SH-SY5Y (cell line): Measurements from ENCODE around the gene MYCBPAP.

Source experiments
- GATA2 ChIP-seq: IDR thresholded peaks from 2 replicates; pipeline ENCODE4 v1.6.1; 2011; ENCODE audit warnings: mild to moderate bottlenecking, low read depth, low read length
- GATA3 ChIP-seq: IDR thresholded peaks from 2 replicates; pipeline ENCODE4 v1.6.1; 2011; ENCODE audit warnings: low read depth, mild to moderate bottlenecking, low read length, moderate library complexity

MYCBPAP gene, protein sequence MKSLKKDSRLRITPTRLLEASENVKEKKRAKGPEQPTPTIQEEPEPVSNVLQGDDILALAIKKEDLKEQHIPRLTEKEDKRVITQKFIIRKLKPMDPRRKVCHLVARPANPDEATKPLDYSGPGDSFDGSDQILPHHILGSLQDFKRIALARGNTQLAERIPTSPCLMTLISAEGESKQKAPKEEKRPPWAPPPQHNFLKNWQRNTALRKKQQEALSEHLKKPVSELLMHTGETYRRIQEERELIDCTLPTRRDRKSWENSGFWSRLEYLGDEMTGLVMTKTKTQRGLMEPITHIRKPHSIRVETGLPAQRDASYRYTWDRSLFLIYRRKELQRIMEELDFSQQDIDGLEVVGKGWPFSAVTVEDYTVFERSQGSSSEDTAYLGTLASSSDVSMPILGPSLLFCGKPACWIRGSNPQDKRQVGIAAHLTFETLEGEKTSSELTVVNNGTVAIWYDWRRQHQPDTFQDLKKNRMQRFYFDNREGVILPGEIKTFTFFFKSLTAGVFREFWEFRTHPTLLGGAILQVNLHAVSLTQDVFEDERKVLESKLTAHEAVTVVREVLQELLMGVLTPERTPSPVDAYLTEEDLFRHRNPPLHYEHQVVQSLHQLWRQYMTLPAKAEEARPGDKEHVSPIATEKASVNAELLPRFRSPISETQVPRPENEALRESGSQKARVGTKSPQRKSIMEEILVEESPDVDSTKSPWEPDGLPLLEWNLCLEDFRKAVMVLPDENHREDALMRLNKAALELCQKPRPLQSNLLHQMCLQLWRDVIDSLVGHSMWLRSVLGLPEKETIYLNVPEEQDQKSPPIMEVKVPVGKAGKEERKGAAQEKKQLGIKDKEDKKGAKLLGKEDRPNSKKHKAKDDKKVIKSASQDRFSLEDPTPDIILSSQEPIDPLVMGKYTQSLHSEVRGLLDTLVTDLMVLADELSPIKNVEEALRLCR

DNA sequence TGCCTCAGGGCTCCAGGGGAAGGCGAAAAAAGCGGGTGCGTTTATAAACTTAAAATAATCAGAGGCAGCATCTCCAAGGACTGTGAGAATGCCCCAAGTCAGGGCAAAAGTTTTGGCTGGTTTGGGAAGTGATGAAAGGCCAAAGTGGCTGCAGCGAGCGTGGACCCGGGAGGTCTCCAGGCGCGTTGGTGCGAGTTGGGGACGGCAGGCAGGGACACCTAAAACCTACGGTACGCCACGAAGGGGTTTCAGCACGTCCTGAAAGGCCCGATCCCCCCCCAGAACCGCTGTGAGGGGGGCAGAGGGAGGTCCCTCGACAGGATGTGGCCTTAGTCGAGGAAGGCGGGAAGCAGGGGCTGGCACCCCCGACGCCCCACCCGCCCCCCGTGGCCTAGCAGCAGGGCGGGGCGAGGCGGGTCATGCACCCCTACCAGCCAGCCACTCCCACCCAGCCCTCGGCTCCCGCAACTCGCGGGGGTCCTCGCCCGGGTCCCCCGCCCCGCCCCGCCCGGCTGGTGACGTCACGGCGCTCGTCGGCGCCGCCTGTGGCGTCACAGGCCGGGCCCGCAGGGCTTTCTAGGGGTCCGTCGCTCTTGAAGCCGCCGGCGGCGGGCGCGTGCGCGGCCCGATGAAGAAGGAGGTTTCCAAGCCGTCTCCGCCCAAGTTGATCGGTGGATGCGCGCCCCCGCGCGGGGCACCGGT lies at the start of gene MYCBPAP:
Gene MYCBPAP, plus strand, starts transcription at position 569 of the 702 bp plus-strand sequence. CDS start 236 bp downstream, outside the sequence.
- TF ChIP-seq GATA3 (no peak), GATA2 (no peak)

DNA sequence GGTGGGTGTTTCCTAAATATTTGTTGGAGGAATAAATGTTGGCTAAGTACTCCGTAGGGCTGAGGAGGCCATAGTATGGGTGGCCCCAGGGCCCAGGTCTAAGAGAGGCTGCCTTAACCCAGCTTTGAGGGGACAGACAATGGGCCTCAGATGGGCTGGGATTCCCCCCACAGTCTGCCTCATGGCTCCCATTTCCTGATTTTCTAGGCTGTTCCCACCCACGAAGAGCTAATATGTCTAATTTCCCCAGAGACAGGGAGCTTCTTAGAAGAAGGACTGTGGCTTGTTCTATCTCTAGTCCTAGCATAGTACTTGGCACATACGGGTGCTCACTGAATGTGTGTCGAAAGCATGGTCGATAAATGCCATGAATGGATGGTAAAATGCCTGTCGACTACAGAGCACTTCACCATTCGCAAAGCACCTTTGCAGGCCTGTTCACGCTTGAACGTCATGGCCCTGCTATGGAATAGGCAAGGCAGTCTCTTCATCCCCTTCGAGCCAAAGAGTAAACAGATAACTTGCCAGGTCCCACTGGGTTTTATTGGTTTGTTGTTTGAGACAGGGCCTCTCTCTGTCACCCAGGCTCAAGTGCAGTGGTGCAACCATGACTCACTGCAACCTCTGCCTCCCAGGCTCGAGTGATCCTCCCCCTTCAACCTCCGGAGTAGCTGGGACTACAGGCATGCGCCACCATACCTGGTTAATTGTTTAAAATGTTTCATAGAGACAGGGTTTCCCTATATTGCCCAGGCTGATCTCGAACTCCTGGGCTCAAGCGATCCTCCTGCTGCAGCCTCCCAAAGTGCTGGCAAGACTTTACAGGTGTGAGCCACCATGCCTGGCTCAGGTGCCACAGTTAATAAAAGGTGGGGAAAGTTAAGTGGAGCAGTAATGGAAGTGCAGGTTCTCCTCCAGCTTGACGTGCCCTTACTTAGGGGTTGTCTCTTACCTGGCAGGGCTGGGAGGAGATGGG lies 49.2 kb upstream of the MYCBPAP start:
- TF ChIP-seq GATA2 (no peak), GATA3 (no peak)

DNA sequence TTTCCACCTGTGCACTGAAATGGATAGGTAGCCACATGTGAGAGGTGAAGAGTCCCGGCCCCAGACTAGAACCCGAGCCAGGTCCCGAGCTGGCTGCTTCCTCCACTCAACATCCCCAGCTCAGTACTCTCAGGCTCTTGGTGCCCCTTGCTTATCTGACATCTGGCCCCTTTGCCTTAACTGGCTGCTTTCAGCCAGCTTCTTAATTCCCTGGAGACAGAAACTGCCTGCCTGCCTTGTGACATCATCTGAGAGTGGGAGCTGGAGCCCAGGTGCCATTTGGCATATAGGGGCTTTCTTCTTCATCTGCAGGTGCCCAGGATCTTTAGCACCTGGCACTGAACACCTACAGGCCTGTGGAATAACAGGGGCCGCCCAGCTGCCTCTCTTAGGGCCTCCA lies 48.5 kb upstream of the MYCBPAP start:
- TF ChIP-seq GATA2 (no peak), GATA3 (no peak)

DNA sequence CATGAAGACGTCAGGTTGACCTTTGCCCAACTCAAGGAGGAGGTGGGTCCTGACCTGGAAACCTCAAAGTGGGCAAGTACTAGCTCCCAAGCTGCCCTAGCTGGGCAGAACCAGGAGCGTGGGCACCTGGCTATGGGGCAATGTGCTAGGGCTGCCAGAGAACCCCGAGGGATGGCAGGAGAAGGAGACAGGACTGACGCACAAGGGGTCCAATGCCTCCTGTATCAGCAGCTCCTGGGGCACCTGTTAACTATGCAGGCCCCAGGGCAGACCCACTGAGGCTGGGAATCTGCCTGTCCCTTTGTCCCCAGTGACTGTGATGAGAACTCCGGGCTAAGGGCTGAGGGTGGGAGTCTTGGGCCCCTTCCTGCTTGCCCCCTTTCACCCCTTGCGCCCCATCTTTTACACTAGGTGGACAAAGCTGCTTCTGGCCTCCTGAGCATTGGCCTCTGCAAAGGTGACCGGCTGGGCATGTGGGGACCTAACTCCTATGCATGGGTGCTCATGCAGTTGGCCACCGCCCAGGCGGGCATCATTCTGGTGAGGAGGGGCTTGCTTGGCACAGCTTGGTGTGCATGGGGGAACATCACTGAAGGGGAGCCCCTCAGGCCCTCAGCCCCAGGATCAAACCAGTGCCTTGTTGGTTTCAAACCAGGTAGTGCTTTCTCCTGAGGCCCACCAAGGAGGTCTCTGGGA lies 47.3 kb upstream of the MYCBPAP start:
- TF ChIP-seq GATA2 (no peak), GATA3 (no peak)

DNA sequence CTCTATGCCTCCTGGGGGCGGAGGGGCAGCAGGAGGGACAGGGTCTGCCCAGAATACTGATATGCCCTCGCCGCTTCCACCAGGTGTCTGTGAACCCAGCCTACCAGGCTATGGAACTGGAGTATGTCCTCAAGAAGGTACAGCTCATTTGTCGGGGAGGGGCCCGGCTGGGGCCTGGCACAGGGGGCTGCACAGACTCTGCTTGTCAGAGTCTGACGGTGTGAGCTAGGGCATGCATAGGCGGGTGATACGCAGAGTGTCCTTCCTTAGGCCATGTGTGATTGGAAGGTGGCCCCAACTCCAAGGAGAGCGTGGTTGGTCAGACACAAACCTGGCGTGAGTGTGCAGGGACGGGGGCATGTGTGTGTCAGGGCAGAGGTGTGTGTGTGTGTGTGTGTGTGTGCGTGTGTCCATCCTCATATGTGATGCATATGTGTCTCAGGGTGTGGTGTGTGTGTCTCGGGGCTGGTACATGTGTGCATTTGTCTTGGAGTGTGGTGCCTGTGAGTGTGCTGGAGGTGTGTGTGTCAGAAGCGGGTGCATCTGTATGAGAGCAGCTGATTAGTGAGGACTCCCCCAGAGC lies 46.6 kb upstream of the MYCBPAP start:
- TF ChIP-seq GATA3 (no peak), GATA2 (no peak)

DNA sequence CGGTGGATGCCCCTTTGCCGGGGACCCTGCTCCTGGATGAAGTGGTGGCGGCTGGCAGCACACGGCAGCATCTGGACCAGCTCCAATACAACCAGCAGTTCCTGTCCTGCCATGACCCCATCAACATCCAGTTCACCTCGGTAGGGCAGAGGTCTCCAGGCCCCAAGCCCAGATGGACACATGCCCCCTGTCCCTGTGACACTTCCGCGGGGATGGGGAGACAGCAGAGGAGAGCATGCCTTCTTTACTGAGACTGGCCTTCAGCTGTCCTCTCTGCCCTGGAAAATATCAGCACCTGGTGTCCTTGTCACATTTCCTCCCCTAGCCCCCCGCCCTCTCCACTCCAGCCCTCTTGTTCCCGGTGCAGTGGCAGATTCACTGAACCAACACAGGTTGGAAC lies 45.8 kb upstream of the MYCBPAP start:
- no peak for TF ChIP-seq GATA2

DNA sequence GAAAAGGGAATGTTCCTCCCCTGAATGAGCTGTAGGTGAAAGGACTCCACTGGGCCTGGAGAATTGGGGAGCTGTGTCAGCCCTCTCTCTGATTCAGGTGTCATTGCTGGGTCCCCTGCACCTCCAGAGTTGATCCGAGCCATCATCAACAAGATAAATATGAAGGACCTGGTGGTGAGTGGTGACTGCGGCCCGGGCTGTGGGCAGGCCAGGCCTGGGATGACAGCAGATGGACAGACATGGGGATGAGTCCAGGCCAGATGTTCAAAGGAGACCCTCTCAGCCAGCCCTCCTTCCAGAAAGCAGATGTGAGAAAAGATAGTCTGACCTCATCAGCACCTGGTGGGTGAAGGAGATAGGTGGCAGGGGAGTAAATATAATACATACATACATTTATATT lies 44.1 kb upstream of the MYCBPAP start:
- no peak for TF ChIP-seq GATA2
- TF ChIP-seq GATA3, result no peak

DNA sequence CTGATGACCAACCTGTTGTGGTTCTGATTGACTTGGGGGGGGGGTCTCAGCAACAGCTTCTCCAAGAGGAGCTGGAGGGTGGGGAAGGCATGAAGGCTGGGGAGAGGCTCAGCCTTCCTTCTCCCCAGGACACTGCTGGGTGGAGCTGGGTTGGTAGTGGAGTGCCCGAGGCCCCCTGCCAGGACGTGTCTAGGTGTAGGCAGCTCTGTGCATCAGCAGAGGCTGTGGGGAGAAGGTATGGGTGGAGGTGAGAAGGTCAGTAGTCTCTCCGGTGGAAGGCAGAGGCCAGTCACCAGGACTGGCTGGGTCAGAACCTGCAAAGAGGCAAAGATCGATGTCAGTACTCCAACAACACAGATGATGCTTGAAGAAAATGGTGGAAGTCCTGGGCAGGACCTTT lies 43.5 kb upstream of the MYCBPAP start:
- TF ChIP-seq GATA2, result no peak
- TF ChIP-seq GATA3, result no peak

DNA sequence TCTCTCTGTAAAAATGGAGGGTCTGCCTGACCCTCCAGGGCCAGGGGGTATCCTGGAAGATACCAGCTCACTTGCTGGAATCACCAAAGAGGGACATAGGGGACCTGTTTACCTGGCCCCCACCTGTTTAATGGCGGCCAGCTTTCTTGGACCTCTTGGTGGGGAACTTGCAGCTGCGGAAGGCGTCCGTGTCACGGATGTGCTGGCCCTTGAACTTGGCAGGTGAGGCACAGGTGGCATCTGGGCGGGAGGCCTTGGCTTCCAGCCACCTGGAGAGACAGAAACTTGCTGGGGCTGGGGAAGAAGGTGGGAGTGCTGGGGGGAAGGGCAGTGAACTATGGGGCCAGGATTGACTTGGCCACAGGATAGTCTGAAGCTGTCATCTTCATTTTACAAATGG lies 43.1 kb upstream of the MYCBPAP start:
- TF ChIP-seq GATA3, result no peak
- TF ChIP-seq GATA2, result no peak

DNA sequence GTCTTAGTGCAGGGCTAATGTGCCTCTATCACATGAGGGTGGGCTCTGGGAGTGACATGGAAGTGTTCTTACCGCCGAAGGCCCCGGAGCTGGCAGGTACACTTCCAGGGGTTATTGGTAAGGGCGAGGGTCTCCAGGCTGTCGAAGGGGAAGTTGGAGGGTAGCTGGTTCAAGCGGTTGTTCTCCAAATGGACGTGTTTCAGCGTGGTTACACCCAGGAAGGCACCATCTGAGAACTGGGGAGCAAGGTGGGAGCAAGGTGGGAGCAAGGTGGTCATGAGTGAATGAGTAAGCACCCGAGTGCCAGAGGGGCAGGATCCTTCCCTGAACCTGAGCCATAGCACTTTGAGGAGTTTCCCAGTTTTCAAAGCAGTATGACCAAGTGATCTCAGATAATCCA lies 42.6 kb upstream of the MYCBPAP start:
- TF ChIP-seq GATA3 (no peak), GATA2 (no peak)

DNA sequence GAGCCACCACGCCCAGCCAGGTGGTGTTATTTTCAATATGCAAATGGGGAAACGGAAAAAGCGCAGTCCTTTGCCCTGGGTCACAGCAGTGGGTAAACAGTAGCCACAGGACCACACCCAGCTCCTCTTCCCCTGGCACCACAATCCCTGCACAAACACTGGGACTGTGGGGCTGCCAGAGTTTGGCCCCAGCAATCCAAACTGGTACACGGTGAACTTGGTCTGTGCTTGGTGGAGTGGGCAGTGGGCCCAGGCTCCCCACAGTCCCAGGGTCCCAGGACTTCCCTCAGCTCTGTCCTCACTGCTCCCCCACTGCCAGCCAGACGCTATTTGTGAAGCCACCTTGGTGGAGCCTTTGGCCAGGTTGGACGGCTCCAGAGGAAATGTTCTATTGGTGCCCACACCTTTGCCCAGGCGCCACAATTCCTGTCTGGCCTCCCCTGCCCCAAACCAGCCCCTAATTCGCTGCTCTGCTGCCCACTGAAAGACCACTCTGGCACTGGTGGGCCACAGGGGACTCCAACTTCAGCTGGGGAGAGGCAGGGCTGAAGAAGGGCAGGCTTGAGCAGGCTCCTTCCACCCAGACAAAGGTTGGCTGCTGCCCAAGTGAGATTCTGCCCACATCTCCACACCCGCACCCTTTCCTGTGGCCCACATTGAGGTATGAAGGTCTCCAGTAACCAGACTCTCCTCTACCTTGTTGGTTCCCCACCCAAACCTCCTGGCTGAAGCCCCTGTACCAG lies 41.7 kb upstream of the MYCBPAP start:
- TF ChIP-seq GATA2 (no peak), GATA3 (no peak)

DNA sequence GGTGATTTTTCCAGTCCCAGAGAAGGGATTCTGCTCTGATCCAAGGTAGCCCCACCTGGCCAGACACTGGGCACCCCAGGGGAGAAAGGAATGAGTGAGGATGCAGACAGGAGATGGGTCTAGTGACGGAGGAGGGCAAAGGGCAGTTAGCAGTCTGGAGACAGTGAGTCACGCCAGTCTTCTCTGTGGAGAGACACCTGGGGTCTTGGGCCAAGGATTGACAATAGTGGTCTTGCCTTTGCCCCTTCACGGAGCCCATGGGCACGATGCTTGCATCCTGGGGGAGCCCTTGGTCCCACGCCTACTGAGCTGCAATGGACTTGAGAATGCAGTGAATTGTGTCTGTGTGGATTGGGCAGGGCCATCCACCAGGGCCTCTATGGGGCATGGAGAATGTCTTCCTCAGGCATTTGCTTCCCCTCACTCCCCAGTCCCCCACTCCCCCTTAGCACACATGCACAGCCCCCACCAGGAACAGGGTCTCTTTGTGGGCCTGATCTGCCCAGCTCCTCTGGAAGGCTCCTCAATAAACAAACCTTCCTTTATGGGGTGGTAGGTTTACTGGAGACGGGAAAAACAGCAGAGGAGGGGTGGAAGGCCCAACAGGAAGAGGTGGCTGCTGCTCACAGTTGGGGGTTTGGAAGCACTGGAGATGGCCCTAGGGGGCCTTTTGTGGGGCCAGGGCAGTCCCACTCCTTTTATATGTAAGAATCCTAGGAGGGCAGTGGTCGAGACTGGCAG lies 41.0 kb upstream of the MYCBPAP start:
- TF ChIP-seq GATA2 (no peak), GATA3 (no peak)
